Fibroblast of lung (primary cell): Measurements from ENCODE around the gene ZNF474. TPM values are rescaled to one million over a fixed set of nuclear protein-coding genes. Genes with fewer than 3 reads are reported as not detected.
A peak's percentile ranks its signal among the peaks of the same experiment; 100 is the strongest.

ENCODE experiments used
- DNase-seq, 2 donors: peaks; one replicate each; pipeline versions ENCODE4 v3.0.0 to v3.0.0-alpha.2; 2010; ENCODE audit warnings: low read depth in 2 of 2
- H2AFZ ChIP-seq: 2 replicates; pipeline ENCODE4 v1.5.1; 2012; ENCODE audit warnings: low read length, control low read depth, inconsistent platforms
- H3K27ac ChIP-seq: 2 replicates; pipeline ENCODE4 v1.5.1; 2011; ENCODE audit warnings: low read length, control low read depth; ENCODE audit not compliant: insufficient read depth
- H3K27me3 ChIP-seq: 2 replicates; pipeline ENCODE4 v1.5.1; 2011; ENCODE audit warnings: mild to moderate bottlenecking, low read length; ENCODE audit not compliant: control insufficient read depth, insufficient read depth
- H3K36me3 ChIP-seq: 2 replicates; pipeline ENCODE4 v1.5.1; 2011; ENCODE audit warnings: low read length; ENCODE audit not compliant: control insufficient read depth, insufficient read depth
- H3K4me1 ChIP-seq: 2 replicates; pipeline ENCODE4 v1.5.1; 2011; ENCODE audit warnings: low read length; ENCODE audit not compliant: control insufficient read depth, insufficient read depth; ENCODE audit errors: extremely low read depth
- H3K4me2 ChIP-seq: 2 replicates; pipeline ENCODE4 v1.5.1; 2011; ENCODE audit warnings: low read length, control low read depth; ENCODE audit not compliant: insufficient read depth; ENCODE audit errors: extremely low read depth
- H3K4me3 ChIP-seq, 4 experiments: fragments of 200-600 bp in 1 of 4; sonication (generic) in 1 of 4; replicated peaks in 1 of 4; 2 replicates each; pipeline ENCODE4 v1.5.1; 2011 to 2016; ENCODE audit warnings: low read length in 4 of 4, low read depth in 3 of 4, mild to moderate bottlenecking in 3 of 4, control low read depth in 2 of 4, inconsistent platforms in 1 of 4, mixed read lengths in 1 of 4; ENCODE audit not compliant: insufficient read depth in 1 of 4; ENCODE audit errors: control extremely low read depth in 1 of 4
- H3K79me2 ChIP-seq: 2 replicates; pipeline ENCODE4 v1.5.1; 2012; ENCODE audit warnings: mild to moderate bottlenecking, low read length, inconsistent platforms; ENCODE audit not compliant: control insufficient read depth, insufficient read depth
- H3K9ac ChIP-seq: 2 replicates; pipeline ENCODE4 v1.5.1; 2011; ENCODE audit warnings: mild to moderate bottlenecking, low read length, control low read depth; ENCODE audit not compliant: insufficient read depth
- H3K9me3 ChIP-seq: 2 replicates; pipeline ENCODE4 v1.5.1; 2012; ENCODE audit warnings: low read depth, low read length; ENCODE audit not compliant: control insufficient read depth, insufficient read depth
- H4K20me1 ChIP-seq: 2 replicates; pipeline ENCODE4 v1.5.1; 2011; ENCODE audit warnings: low read length; ENCODE audit not compliant: control insufficient read depth, insufficient read depth; ENCODE audit errors: extremely low read depth
- EZH2 ChIP-seq: IDR thresholded peaks from 2 replicates; pipeline ENCODE4 v1.5.1; 2012; ENCODE audit warnings: low read length, control low read depth, mild to moderate bottlenecking; ENCODE audit errors: missing control alignments
- polyA plus RNA-seq, 2 donors: library from polyadenylated mRNA; depleted of rRNA in 1 of 2; stranded (reverse) in 1 of 2; unstranded in 1 of 2; fragments of >200 nt; gene quantifications; 2 replicates each; pipeline ENCODE4 v1.2.1, GENCODE V29; 2011 to 2012; ENCODE audit warnings: missing spikeins in 1 of 2
- total RNA-seq: library from RNA; depleted of rRNA; stranded (reverse); fragments of >200 nt; gene quantifications from 2 replicates; pipeline ENCODE4 v1.2.1, GENCODE V29; 2014
- TF ChIP-seq, protein P1 (sequence below), 2 donors: IDR thresholded peaks in 1 of 2; conservative IDR thresholded peaks in 1 of 2; 1 replicate in 1 of 2; 2 replicates in 1 of 2; pipeline ENCODE4 v1.5.1; 2011 to 2012; ENCODE audit warnings: low read length in 2 of 2, control low read depth in 1 of 2, inconsistent platforms in 1 of 2, low read depth in 1 of 2, mild to moderate bottlenecking in 1 of 2

ZNF474 gene
- total and polyA plus RNA-seq, 2 donors (not counting 1 experiment from before 2014, with no cell fraction given) = 0.17 to 0.20 TPM

DNA sequence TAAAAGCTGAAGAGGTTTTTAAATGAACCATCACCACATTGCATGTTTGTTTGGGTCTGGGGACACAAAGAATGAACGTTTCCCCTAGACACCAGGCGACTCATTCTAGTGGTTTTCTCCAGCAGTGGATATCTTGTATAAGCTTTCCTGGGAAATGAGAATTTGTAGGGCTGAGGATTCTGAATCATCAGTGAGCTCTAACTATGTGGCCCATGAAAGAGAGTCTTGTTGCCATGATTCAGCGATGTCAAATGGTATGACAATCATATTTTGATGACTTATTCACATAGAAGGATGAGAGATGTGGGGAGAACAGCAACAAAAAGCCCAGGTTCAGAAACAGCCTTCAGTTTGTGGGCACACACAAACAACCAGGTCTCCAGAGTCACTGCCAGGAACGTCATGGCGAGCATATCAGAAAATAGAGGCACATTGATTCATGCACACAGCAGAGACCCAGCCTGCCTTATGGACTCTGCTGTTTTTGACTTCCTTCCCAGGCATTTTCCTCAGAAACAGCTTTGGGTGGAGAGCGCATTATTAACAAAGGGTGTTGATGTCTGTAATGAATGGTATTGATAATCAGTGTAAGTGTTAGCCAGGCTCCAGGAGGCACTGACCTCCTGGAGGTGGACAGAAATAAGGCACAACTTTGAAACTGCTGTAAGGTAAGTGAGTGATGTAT lies 13.3 kb downstream of the ZNF474 start:
- H3K79me2 ChIP-seq = no peaks in the 10 kb centered on the region
- no peak for TF ChIP-seq EZH2
- TF ChIP-seq, protein P1, sequence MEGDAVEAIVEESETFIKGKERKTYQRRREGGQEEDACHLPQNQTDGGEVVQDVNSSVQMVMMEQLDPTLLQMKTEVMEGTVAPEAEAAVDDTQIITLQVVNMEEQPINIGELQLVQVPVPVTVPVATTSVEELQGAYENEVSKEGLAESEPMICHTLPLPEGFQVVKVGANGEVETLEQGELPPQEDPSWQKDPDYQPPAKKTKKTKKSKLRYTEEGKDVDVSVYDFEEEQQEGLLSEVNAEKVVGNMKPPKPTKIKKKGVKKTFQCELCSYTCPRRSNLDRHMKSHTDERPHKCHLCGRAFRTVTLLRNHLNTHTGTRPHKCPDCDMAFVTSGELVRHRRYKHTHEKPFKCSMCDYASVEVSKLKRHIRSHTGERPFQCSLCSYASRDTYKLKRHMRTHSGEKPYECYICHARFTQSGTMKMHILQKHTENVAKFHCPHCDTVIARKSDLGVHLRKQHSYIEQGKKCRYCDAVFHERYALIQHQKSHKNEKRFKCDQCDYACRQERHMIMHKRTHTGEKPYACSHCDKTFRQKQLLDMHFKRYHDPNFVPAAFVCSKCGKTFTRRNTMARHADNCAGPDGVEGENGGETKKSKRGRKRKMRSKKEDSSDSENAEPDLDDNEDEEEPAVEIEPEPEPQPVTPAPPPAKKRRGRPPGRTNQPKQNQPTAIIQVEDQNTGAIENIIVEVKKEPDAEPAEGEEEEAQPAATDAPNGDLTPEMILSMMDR (conservative IDR thresholded peaks at IDR 0.05 in 1 of 2, IDR thresholded peaks at IDR 0.05 in 1 of 2; ENCODE audit: low read depth in 1 of 2, low read length in 2 of 2) = no peak
- H3K9me3 ChIP-seq = no peaks in the 10 kb centered on the region
- no peak overlapping the region for H3K9ac ChIP-seq
- no peaks in the 10 kb centered on the region for H3K27me3 ChIP-seq
- no peaks in the 10 kb centered on the region for H4K20me1 ChIP-seq
- no peaks in the 10 kb centered on the region for H3K36me3 ChIP-seq
- H3K4me1 ChIP-seq = peaks cover 4% of the 10 kb centered on the region
- H2AFZ ChIP-seq = no peak overlapping the region
- DNase-seq = peak; percentile 17 to 94
- H3K4me3 ChIP-seq = no peak overlapping the region
- peak overlapping the region; percentile 30 for H3K27ac ChIP-seq
- H3K4me2 ChIP-seq = no peak overlapping the region

DNA sequence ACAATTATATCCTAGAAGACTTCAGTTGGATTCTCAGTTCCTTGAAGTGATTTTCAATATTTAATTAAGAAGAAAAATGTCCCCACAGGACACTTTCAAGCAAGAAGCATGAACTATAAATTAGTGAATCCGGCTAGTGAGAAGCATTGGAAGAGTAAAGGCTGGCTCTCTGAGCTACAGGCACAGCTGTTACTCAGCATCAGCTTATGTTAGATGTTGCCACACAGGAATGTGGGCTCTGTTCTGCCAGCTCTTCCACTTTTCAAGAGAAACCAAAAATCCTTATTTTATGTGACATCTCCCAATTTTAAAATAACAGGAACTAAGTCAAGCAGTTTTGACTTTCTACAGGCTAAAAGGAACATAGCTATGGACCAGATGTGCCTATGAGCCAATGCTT lies 14.9 kb downstream of the ZNF474 start:
- H2AFZ ChIP-seq = no peak overlapping the region
- H3K4me3 ChIP-seq = no peak overlapping the region
- peak in 1 of 2 donors; percentile 35 for DNase-seq
- H4K20me1 ChIP-seq = no peaks in the 10 kb centered on the region
- H3K4me2 ChIP-seq = no peak overlapping the region
- H3K9me3 ChIP-seq = no peaks in the 10 kb centered on the region
- H3K36me3 ChIP-seq = no peaks in the 10 kb centered on the region
- TF ChIP-seq, protein P1 (conservative IDR thresholded peaks at IDR 0.05 in 1 of 2, IDR thresholded peaks at IDR 0.05 in 1 of 2; ENCODE audit: low read depth in 1 of 2, low read length in 2 of 2) = no peak
- no peak for TF ChIP-seq EZH2
- no peaks in the 10 kb centered on the region for H3K79me2 ChIP-seq
- no peaks in the 10 kb centered on the region for H3K27me3 ChIP-seq
- H3K9ac ChIP-seq = no peak overlapping the region
- H3K4me1 ChIP-seq = peaks cover 4% of the 10 kb centered on the region
- H3K27ac ChIP-seq = no peak overlapping the region

DNA sequence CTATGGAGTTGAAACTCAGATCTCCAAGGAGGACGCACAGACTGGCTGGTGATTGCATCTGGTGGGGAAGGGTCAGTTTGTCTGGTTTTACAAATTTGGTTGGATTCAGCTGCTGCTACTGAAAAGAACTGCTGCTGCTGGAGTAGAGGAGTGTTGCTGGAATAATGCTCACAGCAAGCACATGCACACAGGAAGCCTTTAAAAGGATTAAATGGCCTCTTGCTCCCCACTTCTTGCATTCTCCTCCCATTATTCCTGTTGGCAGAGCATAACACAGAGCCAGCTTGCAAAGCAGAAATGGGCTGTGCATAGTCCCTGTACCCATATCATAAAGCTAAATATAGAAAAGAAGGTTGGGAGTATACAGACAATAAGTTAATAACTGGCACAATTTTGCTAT lies 16.6 kb downstream of the ZNF474 start:
- Histone ChIP-seq H4K20me1 (no peaks in the 10 kb centered on the region), H3K9ac (no peak overlapping the region), H3K4me1 (peaks cover 4% of the 10 kb centered on the region), H3K9me3 (no peaks in the 10 kb centered on the region), H3K27me3 (no peaks in the 10 kb centered on the region), H3K79me2 (no peaks in the 10 kb centered on the region), H3K36me3 (no peaks in the 10 kb centered on the region), H3K27ac (no peak overlapping the region), H3K4me2 (no peak overlapping the region), H3K4me3 (no peak overlapping the region), H2AFZ (no peak overlapping the region)
- TF ChIP-seq EZH2 = no peak
- TF ChIP-seq, protein P1 (conservative IDR thresholded peaks at IDR 0.05 in 1 of 2, IDR thresholded peaks at IDR 0.05 in 1 of 2; ENCODE audit: low read depth in 1 of 2, low read length in 2 of 2) = no peak
- no peak for DNase-seq
